ENCODE data around the gene HLA-DQA1. TPM values are rescaled to one million over a fixed set of nuclear protein-coding genes. Genes with fewer than 3 reads are reported as not detected.

Gene HLA-DQA1
- total and polyA plus RNA-seq, 10 donors: 19.1 to 441 (median 228) TPM

- TF ChIP-seq POLR2A (IDR thresholded peaks at IDR 0.05) (no peak), CTCF (IDR thresholded peaks at IDR 0.05 in 8 of 11, conservative IDR thresholded peaks at IDR 0.05 in 3 of 11) (no peak), POLR2AphosphoS5 (IDR thresholded peaks at IDR 0.05) (peak in 1 of 3 donors; percentile 52)
- Histone ChIP-seq H3K27ac (peak overlapping the region in 4 of 8 donors; percentile 11 to 63 (median 42)), H3K9me3 (peaks cover 0 to 6% (median 0%) of the 10 kb centered on the region in 8 donors), H3K27me3 (replicated peaks in 1 of 7) (no peaks in the 10 kb centered on the region), H3K4me1 (peaks cover 0 to 19% (median 9%) of the 10 kb centered on the region in 6 donors), H3K4me3 (no peak overlapping the region), H3K36me3 (peaks cover 0 to 6% (median 0%) of the 10 kb centered on the region in 6 donors)
- no peak for DNase-seq
- 39 to 55% (median 47%) methylated on average over 5 to 6 of the region's 6 CpGs for WGBS, 5 donors
- intact Hi-C loops (cut with DNase I; ENCODE audit: low total_unique reads): no loop called here
These were observed 21.2 kb downstream of the HLA-DQA1 start for GRCh38 chr6:32658268-32658897.

- H3K4me3 ChIP-seq: no peak overlapping the region
- H3K9me3 ChIP-seq: peaks cover 0 to 6% (median 0%) of the 10 kb centered on the region in 8 donors
- H3K27ac ChIP-seq: peak overlapping the region in 3 of 8 donors; percentile 32 to 48 (median 44)
- DNase-seq: peak; percentile 79
- peaks cover 0 to 19% (median 9%) of the 10 kb centered on the region in 6 donors for H3K4me1 ChIP-seq
- H3K36me3 ChIP-seq: peaks cover 0 to 6% (median 0%) of the 10 kb centered on the region in 6 donors
- TF ChIP-seq POLR2A (IDR thresholded peaks at IDR 0.05): no peak
- TF ChIP-seq POLR2AphosphoS5 (IDR thresholded peaks at IDR 0.05): peak in 1 of 3 donors; percentile 52
- intact Hi-C loops (cut with DNase I; ENCODE audit: low total_unique reads): no loop called here
- 35 to 63% (median 56%) methylated on average over 4 of the region's 4 CpGs for WGBS, 5 donors
- no peaks in the 10 kb centered on the region for H3K27me3 ChIP-seq (replicated peaks in 1 of 7)
These were observed 22.8 kb downstream of the HLA-DQA1 start for GRCh38 chr6:32659856-32660595.

GRCh38 chr6:32662099-32662498, 24.9 kb downstream of the HLA-DQA1 start:
- peaks cover 0 to 21% (median 9%) of the 10 kb centered on the region in 6 donors for H3K4me1 ChIP-seq
- H3K9me3 ChIP-seq: no peaks in the 10 kb centered on the region
- TF ChIP-seq POLR2A (IDR thresholded peaks at IDR 0.05) (no peak), POLR2AphosphoS5 (IDR thresholded peaks at IDR 0.05) (no peak), CTCF (IDR thresholded peaks at IDR 0.05 in 8 of 11, conservative IDR thresholded peaks at IDR 0.05 in 3 of 11) (no peak)
- peaks cover 0 to 6% (median 0%) of the 10 kb centered on the region in 6 donors for H3K36me3 ChIP-seq
- intact Hi-C loops (cut with DNase I; ENCODE audit: low total_unique reads): no loop called here
- no peak overlapping the region for H3K4me3 ChIP-seq
- no peaks in the 10 kb centered on the region for H3K27me3 ChIP-seq (replicated peaks in 1 of 7)
- 43 to 91% (median 71%) methylated on average over 2 to 7 of the region's 7 CpGs for WGBS, 5 donors
- DNase-seq: no peak
- no peak overlapping the region for H3K27ac ChIP-seq

GRCh38 chr6:32662836-32663235, 25.6 kb downstream of the HLA-DQA1 start:
- intact Hi-C loops (cut with DNase I; ENCODE audit: low total_unique reads): no loop called here
- Histone ChIP-seq H3K4me1 (peaks cover 0 to 26% (median 9%) of the 10 kb centered on the region in 6 donors), H3K27ac (no peak overlapping the region), H3K36me3 (peaks cover 0 to 6% (median 0%) of the 10 kb centered on the region in 6 donors), H3K4me3 (no peak overlapping the region), H3K27me3 (replicated peaks in 1 of 7) (no peaks in the 10 kb centered on the region), H3K9me3 (no peaks in the 10 kb centered on the region)
- WGBS, 5 donors: 35 to 91% (median 76%) methylated on average over 5 of the region's 5 CpGs
- DNase-seq: no peak
- no peak for TF ChIP-seq CTCF (IDR thresholded peaks at IDR 0.05 in 8 of 11, conservative IDR thresholded peaks at IDR 0.05 in 3 of 11)
- TF ChIP-seq POLR2AphosphoS5 (IDR thresholded peaks at IDR 0.05): no peak
- no peak for TF ChIP-seq POLR2A (IDR thresholded peaks at IDR 0.05)
